ENCODE results near the gene PNPLA7.

PNPLA7 gene

DNA sequence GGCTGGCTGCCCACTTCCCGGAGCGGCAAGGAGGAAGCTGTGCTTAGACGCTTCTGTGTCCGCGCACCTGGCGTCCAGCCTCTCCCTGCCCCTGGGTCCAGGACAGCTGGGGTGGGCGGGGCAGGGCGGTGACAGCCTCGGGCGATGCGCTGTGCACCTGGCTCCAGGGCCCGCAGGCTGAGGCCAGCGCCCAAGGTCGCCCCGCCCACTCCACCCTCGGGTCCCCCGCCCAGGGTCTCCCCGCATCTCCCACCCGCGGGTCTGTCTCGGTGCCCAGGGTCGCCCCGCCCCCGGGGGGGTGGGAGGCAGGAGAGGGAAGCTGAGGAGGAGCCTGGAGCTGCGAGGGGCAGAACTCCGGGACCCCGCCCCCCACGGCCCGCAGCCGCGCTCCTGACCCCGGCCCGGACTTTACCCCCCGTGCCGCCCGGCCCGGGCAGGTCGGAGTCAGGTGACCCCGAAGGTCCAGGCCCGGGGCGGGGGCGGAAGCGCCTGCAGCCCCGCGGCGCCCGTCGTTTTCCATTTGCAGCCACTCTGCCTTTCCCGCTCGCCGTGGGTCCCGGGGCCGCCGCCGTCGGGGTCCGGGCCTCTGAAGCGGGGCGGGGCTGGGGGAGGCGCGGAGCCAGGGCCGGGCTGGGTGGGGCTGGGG, 108.8 kb downstream of the PNPLA7 start, which contains the start of gene ENTPD8:
ENTPD8 (minus strand) TSS at position 69 of the 646 bp plus-strand sequence. CDS start 3,072 bp downstream, outside the sequence.
- H3K79me2 ChIP-seq: no peaks in the 10 kb centered on the region
- no peak within 1 kb of the TSS for H3K9ac ChIP-seq
- H3K4me3 ChIP-seq (ENCODE audit: low read depth, low read length): peak within 1 kb of the TSS; percentile 44
- TF ChIP-seq, protein P1, sequence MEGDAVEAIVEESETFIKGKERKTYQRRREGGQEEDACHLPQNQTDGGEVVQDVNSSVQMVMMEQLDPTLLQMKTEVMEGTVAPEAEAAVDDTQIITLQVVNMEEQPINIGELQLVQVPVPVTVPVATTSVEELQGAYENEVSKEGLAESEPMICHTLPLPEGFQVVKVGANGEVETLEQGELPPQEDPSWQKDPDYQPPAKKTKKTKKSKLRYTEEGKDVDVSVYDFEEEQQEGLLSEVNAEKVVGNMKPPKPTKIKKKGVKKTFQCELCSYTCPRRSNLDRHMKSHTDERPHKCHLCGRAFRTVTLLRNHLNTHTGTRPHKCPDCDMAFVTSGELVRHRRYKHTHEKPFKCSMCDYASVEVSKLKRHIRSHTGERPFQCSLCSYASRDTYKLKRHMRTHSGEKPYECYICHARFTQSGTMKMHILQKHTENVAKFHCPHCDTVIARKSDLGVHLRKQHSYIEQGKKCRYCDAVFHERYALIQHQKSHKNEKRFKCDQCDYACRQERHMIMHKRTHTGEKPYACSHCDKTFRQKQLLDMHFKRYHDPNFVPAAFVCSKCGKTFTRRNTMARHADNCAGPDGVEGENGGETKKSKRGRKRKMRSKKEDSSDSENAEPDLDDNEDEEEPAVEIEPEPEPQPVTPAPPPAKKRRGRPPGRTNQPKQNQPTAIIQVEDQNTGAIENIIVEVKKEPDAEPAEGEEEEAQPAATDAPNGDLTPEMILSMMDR (IDR thresholded peaks at IDR 0.05): no peak
- H3K27me3 ChIP-seq (ENCODE audit: control insufficient read depth, insufficient read depth, low read length): no peaks in the 10 kb centered on the region
- H3K9me3 ChIP-seq (ENCODE audit: control insufficient read depth, low read length): no peaks in the 10 kb centered on the region
- H3K27ac ChIP-seq: no peak within 1 kb of the TSS
- H3K4me2 ChIP-seq (ENCODE audit: low read length): peak within 1 kb of the TSS; percentile 62
- H3K4me1 ChIP-seq: no peaks in the 10 kb centered on the region
- H3K36me3 ChIP-seq (ENCODE audit: control insufficient read depth, insufficient read depth, low read length): no peaks in the 10 kb centered on the region
- no peak within 1 kb of the TSS for H2AFZ ChIP-seq

DNA sequence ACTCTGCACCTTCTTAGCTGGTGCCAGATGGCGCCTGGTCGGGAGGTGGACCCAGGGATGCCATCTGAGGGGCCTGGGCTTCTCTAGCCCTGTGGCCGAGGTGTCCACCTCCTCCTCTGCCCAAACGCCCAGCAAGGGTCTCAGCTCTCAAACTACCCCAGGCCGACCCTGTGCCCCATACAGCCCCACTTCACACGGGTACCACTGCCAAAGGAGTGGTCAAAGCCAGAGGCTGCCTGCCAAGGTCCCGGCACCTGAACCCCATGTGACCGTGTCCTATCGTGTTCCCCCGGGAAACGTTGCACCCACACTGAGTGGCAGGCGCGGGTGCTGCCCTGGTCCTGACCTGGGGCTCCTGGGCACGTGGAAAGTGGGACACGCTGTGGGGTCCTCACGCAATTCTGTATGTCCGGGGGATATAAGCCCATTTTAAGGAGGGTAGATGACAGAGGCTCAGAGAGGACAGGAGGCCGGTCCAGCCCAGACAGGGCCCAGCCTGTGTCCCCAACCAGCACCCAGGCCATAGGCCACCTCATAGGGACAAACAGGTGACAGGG, 111.0 kb downstream of the PNPLA7 start:
- Histone ChIP-seq H3K4me1 (no peaks in the 10 kb centered on the region), H3K9ac (no peak overlapping the region), H3K9me3 (ENCODE audit: control insufficient read depth, low read length) (no peaks in the 10 kb centered on the region), H3K36me3 (ENCODE audit: control insufficient read depth, insufficient read depth, low read length) (no peaks in the 10 kb centered on the region), H3K27ac (no peak overlapping the region), H3K4me2 (ENCODE audit: low read length) (no peak overlapping the region), H2AFZ (no peak overlapping the region), H3K79me2 (no peaks in the 10 kb centered on the region), H3K4me3 (ENCODE audit: low read depth, low read length) (no peak overlapping the region), H3K27me3 (ENCODE audit: control insufficient read depth, insufficient read depth, low read length) (no peaks in the 10 kb centered on the region)
- TF ChIP-seq, protein P1 (IDR thresholded peaks at IDR 0.05): no peak

DNA sequence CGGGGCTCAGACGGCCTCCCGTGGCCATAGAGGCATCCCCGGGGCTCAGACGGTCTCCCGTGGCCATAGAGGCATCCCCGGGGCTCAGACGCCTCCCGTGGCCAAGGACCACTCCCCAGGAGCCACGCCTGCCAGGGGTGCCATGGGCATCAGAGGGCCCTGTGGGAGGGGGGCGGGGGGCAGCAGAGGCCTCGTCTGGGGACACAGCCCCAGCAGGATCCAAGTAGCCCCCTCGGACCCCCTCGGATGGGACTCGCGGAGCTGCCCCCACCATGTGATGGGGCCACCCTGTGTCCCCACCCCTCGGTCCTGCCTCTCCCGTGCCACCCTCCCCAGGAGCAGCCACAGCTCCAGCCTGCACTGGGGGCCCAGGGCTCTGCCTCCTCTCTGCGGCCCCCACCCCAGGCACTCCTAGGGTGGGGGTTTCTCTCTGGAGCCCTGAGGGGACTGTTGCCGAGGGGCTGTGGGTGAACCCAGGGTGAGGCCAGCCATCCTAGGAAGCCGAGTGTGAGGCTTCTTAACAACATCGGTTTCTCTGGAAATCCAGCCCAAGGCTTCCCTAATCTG, 111.5 kb downstream of the PNPLA7 start:
- no peak overlapping the region for H3K9ac ChIP-seq
- H3K79me2 ChIP-seq: no peaks in the 10 kb centered on the region
- H3K4me1 ChIP-seq: no peaks in the 10 kb centered on the region
- no peak overlapping the region for H2AFZ ChIP-seq
- no peak overlapping the region for H3K27ac ChIP-seq
- H3K36me3 ChIP-seq (ENCODE audit: control insufficient read depth, insufficient read depth, low read length): no peaks in the 10 kb centered on the region
- H3K4me2 ChIP-seq (ENCODE audit: low read length): no peak overlapping the region
- TF ChIP-seq, protein P1 (IDR thresholded peaks at IDR 0.05): no peak
- no peaks in the 10 kb centered on the region for H3K27me3 ChIP-seq (ENCODE audit: control insufficient read depth, insufficient read depth, low read length)
- no peak overlapping the region for H3K4me3 ChIP-seq (ENCODE audit: low read depth, low read length)
- H3K9me3 ChIP-seq (ENCODE audit: control insufficient read depth, low read length): no peaks in the 10 kb centered on the region

DNA sequence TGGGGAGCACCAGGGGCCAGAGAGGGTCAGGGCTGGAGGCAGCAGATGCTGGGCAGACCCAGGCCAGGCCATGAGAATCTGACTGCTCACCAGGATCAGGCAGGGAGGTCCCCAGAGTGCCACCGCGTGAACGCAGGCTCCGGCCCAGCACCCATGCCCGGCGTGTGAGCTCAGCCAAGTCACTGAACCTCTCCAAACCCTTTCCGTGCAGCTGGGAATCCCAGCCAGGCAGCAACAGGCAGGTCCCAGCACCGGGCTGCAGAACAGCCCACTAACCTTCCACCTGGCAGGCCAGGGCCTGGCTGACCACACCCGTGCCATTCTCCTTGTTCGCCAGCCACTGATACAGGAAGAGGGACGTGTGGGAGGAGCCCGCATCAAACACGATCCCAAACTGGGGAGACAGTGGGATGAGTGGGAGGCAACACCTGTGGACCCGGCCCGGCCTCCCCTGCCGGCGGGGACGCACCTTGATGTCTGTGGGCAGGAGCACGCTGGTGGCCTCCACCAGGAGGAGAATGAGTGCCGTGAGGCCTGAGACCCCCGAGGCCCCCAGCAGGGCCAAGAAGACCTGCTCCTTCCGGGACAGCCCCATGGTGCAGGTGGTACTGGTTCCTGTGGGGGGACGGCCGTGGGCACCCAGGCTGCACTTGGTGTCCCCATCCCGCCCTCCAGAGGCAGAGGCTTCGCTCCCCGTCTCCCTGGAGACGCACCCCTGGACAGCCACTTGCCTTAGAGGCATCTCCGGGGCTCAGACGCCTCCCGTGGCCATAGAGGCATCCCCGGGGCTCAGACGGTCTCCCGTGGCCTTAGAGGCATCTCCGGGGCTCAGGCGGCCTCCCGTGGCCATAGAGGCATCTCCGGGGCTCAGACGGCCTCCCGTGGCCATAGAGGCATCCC, 112.3 kb downstream of the PNPLA7 start:
- no peaks in the 10 kb centered on the region for H3K36me3 ChIP-seq (ENCODE audit: control insufficient read depth, insufficient read depth, low read length)
- no peak overlapping the region for H3K4me2 ChIP-seq (ENCODE audit: low read length)
- H3K27ac ChIP-seq: no peak overlapping the region
- no peaks in the 10 kb centered on the region for H3K27me3 ChIP-seq (ENCODE audit: control insufficient read depth, insufficient read depth, low read length)
- H3K9me3 ChIP-seq (ENCODE audit: control insufficient read depth, low read length): no peaks in the 10 kb centered on the region
- H3K4me3 ChIP-seq (ENCODE audit: low read depth, low read length): no peak overlapping the region
- no peak overlapping the region for H2AFZ ChIP-seq
- no peaks in the 10 kb centered on the region for H3K79me2 ChIP-seq
- no peak overlapping the region for H3K9ac ChIP-seq
- H3K4me1 ChIP-seq: no peaks in the 10 kb centered on the region
- TF ChIP-seq, protein P1 (IDR thresholded peaks at IDR 0.05): no peak

All from parathyroid adenoma (tissue), 2 donors.